Ovary (tissue), 3 donors: ENCODE measurements around the gene HCFC2.
"Not testable (repeated sequence)": the region's sequence is repeated elsewhere in the genome, so short reads cannot be mapped to it uniquely, and the experiment has no call there.

ENCODE experiments used
- EP300 ChIP-seq: sonication (generic); formaldehyde crosslinking; IDR thresholded peaks from one replicate; pipeline ENCODE4 v1.6.1; 2017; ENCODE audit warnings: antibody characterized with exemption
- POLR2A ChIP-seq: fragments of 450-650 bp; IDR thresholded peaks from one replicate; pipeline ENCODE4 v1.6.1; 2017; ENCODE audit warnings: antibody characterized with exemption, mild to moderate bottlenecking, moderate library complexity
- TF ChIP-seq, protein P1 (sequence below), 3 donors: fragments of 450-650 bp in 2 of 3; fragments of 200-600 bp in 1 of 3; IDR thresholded peaks; one replicate each; pipeline versions ENCODE4 v1.5.1 to v1.8.0; 2016 to 2022; ENCODE audit warnings: antibody characterized with exemption in 3 of 3, mild to moderate bottlenecking in 1 of 3
- donor health status: DM: no; HTN: no; CAD: no.

DNA sequence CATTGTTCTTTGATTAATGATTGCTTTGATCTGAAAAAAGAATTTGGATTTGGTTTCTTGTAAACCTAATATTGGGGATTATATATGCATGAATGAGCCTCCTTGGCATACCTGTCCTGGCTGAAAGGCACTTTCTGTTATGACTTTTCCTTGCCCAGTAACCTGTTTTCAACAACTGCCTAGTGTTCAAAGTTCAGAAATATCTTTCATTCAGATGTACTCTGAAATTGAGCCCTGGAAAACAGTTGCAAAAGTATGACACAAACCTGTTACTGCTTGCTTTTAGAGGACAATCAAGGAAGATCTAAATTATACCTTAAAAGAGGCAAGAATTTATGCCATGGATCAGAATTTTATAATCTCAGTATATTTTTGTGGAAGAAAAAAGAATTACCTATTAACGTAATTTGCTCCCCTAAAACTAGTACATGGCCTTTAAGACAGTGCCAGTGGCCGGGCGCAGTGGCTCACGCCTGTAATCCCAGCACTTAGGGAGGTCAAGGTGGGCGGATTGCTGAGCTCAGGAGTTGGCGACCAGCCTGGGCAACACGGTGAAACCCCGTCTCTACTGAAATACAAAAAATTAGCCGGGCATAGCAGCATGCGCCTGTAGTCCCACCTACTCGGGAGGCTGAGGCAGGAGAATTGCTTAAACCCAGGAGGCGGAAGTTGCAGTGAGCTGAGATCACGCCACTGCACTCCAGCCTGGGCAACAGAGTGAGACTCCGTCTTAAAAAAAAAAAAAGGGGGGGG, 50.7 kb downstream of the HCFC2 start:
- TF ChIP-seq POLR2A, EP300: not testable (repeated sequence)
- TF ChIP-seq, protein P1, sequence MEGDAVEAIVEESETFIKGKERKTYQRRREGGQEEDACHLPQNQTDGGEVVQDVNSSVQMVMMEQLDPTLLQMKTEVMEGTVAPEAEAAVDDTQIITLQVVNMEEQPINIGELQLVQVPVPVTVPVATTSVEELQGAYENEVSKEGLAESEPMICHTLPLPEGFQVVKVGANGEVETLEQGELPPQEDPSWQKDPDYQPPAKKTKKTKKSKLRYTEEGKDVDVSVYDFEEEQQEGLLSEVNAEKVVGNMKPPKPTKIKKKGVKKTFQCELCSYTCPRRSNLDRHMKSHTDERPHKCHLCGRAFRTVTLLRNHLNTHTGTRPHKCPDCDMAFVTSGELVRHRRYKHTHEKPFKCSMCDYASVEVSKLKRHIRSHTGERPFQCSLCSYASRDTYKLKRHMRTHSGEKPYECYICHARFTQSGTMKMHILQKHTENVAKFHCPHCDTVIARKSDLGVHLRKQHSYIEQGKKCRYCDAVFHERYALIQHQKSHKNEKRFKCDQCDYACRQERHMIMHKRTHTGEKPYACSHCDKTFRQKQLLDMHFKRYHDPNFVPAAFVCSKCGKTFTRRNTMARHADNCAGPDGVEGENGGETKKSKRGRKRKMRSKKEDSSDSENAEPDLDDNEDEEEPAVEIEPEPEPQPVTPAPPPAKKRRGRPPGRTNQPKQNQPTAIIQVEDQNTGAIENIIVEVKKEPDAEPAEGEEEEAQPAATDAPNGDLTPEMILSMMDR (IDR thresholded peaks at IDR 0.05) = not testable (repeated sequence)
